OCI-LY3 (cell line): ENCODE data around the gene CYP2F1.

Experiments used
- H2AFZ ChIP-seq: fragments of 200-600, 300-600 bp; shearing (Covaris generic); 2 replicates; pipeline ENCODE4 v1.6.0; 2014; ENCODE audit warnings: antibody characterized with exemption, low read depth, low read length
- H3K27ac ChIP-seq: fragments of 200-600, 300-600 bp; sonication (generic); 2 replicates; pipeline ENCODE4 v1.5.1; 2014; ENCODE audit warnings: mild to moderate bottlenecking, low read length, moderate library complexity, mixed read lengths
- H3K27me3 ChIP-seq: fragments of 200-600, 300-600 bp; sonication (generic); 2 replicates; pipeline ENCODE4 v1.6.1; 2014; ENCODE audit warnings: low read depth, low read length, mixed read lengths
- H3K36me3 ChIP-seq: fragments of 200-600, 300-600 bp; sonication (generic); replicated peaks from 2 replicates; pipeline ENCODE3; 2014; ENCODE audit warnings: low read depth, low read length, mixed read lengths
- H3K4me1 ChIP-seq: fragments of 300-600, 200-600 bp; sonication (generic); 2 replicates; pipeline ENCODE4 v1.6.1; 2014; ENCODE audit warnings: low read length, mixed read lengths
- H3K4me2 ChIP-seq: fragments of 200-600, 300-600 bp; sonication (generic); 2 replicates; pipeline ENCODE4 v1.6.1; 2014; ENCODE audit warnings: low read length, mixed read lengths
- H3K4me3 ChIP-seq: fragments of 300-600, 200-600 bp; sonication (generic); 2 replicates; pipeline ENCODE4 v1.5.1; 2014; ENCODE audit warnings: antibody characterized with exemption, mild to moderate bottlenecking, low read length, moderate library complexity
- H3K79me2 ChIP-seq: fragments of 300-600, 200-600 bp; shearing (Covaris generic); 2 replicates; pipeline ENCODE4 v1.6.1; 2014; ENCODE audit warnings: mild to moderate bottlenecking, low read length, mixed read lengths
- H3K9ac ChIP-seq: fragments of 300-600, 200-600 bp; shearing (Covaris generic); 2 replicates; pipeline ENCODE4 v1.6.0; 2014; ENCODE audit warnings: mild to moderate bottlenecking, low read length, moderate library complexity
- H3K9me3 ChIP-seq: fragments of 200-600, 300-600 bp; shearing (Covaris generic); 2 replicates; pipeline ENCODE4 v1.6.1; 2014; ENCODE audit warnings: low read length, mixed read lengths; ENCODE audit not compliant: insufficient read depth
- H4K20me1 ChIP-seq: fragments of 200-600, 300-600 bp; sonication (generic); 2 replicates; pipeline ENCODE4 v1.6.1; 2016; ENCODE audit warnings: low read length, mixed read lengths; ENCODE audit not compliant: insufficient read depth
- CTCF ChIP-seq: fragments of 200-600, 300-600 bp; sonication (generic); IDR thresholded peaks from 2 replicates; pipeline ENCODE4 v1.5.1; 2014; ENCODE audit warnings: antibody characterized with exemption, low read length, low read depth
- EZH2phosphoT487 ChIP-seq: fragments of 200-600 bp; shearing (Covaris generic); IDR thresholded peaks from 2 replicates; pipeline ENCODE4 v1.6.1; 2018; ENCODE audit warnings: antibody characterized with exemption, mixed run types, low read depth

The CYP2F1 gene

DNA sequence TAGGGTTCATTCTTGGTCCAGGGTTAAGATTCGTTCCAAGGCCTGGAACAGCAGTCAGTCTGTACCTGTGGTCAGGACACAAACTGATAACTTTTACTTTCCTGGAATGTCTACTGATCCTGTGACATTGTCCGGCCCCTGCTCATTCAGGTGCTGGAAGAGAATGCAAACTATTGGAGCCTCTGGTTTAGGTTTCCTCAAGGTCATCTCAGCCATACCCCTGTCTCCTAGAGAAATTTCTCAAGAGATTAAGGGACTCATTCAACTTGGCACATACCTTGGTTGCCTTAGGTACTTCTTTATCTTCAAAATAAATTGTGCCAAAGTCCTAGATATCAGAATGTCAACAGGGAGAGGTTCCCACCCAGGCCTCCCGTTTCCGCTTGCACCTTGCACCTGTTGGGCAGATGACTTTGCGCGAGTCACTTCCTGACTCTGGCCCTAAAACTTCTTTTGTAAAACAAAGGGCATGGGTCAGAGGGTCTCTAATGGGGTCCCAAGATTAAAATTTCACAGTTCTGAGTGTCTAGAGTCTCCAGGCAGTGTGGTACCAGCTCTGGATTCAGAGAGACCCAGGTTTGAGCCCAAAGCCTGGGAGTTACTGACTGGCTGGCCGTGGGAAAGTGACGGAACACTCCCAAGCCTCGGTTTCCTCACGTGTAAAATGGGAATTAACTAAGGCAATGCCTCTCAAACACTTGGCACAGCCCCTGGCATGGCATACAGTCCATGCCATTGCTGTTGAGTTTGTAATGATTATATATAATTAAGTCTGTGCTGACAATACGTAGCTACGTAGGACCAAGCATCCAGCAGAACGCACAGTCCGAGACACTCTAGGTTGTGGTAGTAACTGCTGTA lies 52.9 kb downstream of the CYP2F1 start:
- H4K20me1 ChIP-seq = no peaks in the 10 kb centered on the region
- no peaks in the 10 kb centered on the region for H3K79me2 ChIP-seq
- no peak overlapping the region for H3K9ac ChIP-seq
- H3K27ac ChIP-seq = no peak overlapping the region
- no peak for TF ChIP-seq EZH2phosphoT487
- TF ChIP-seq CTCF = no peak
- no peak overlapping the region for H3K4me2 ChIP-seq
- H3K4me3 ChIP-seq = no peak overlapping the region
- no peaks in the 10 kb centered on the region for H3K36me3 ChIP-seq
- no peak overlapping the region for H2AFZ ChIP-seq
- H3K9me3 ChIP-seq = no peaks in the 10 kb centered on the region
- 0 out of 2 replicates have a peak, but pooled peaks cover 4% of the 10 kb centered on the region for H3K27me3 ChIP-seq
- H3K4me1 ChIP-seq = no peaks in the 10 kb centered on the region

- Histone ChIP-seq H3K9me3 (no peaks in the 10 kb centered on the region), H3K4me1 (no peaks in the 10 kb centered on the region), H2AFZ (no peak overlapping the region), H3K36me3 (no peaks in the 10 kb centered on the region), H3K9ac (no peak overlapping the region), H3K27ac (no peak overlapping the region), H3K27me3 (0 out of 2 replicates have a peak, but pooled peaks cover 4% of the 10 kb centered on the region), H3K4me3 (no peak overlapping the region), H3K4me2 (no peak overlapping the region), H3K79me2 (no peaks in the 10 kb centered on the region), H4K20me1 (no peaks in the 10 kb centered on the region)
- TF ChIP-seq EZH2phosphoT487 (no peak), CTCF (no peak)
These were observed 58.3 kb downstream of the CYP2F1 start for GRCh38 chr19:41172297-41173164.

DNA sequence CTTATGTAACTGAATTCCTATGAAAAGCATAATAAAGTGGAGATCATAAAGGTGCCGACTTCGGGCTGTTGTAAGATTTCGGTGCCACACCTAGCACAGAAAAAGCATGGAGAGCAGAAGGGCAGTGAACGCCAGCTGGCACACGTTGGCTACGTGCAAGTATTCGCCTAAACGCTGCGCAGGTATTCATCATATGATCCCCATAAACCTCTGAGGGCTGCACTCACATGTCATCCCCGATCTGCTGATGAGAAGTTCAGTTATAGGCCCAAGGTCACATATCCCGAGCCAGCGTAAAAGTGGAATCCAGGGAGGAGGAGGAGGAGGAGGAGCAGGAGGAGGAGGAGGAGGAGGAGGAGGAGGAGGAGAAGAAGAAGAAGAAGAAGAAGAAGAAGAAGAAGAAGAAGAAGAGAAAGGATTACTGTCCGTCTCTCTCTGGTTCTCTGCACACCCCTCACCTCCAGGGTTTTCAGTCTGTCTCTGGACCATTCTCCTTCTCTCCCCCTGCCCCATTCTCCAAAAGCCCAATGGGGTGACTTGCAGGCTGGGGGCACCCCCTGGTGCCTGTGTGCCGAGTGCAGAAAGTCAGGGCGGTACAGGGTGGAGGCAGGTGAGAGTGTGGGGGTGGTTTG lies 60.2 kb downstream of the CYP2F1 start:
- H3K36me3 ChIP-seq = no peaks in the 10 kb centered on the region
- no peaks in the 10 kb centered on the region for H3K79me2 ChIP-seq
- H3K9me3 ChIP-seq = no peaks in the 10 kb centered on the region
- 0 out of 2 replicates have a peak, but pooled peaks cover 4% of the 10 kb centered on the region for H3K27me3 ChIP-seq
- H2AFZ ChIP-seq = no peak overlapping the region
- no peak overlapping the region for H3K4me3 ChIP-seq
- H3K4me1 ChIP-seq = no peaks in the 10 kb centered on the region
- TF ChIP-seq CTCF = no peak
- TF ChIP-seq EZH2phosphoT487 = no peak
- no peaks in the 10 kb centered on the region for H4K20me1 ChIP-seq
- H3K27ac ChIP-seq = no peak overlapping the region
- no peak overlapping the region for H3K4me2 ChIP-seq
- no peak overlapping the region for H3K9ac ChIP-seq
